ENCODE results near the gene IMPG1.
"Not testable (repeated sequence)": the region's sequence is repeated elsewhere in the genome, so short reads cannot be mapped to it uniquely, and the experiment has no call there.

IMPG1 gene

DNA sequence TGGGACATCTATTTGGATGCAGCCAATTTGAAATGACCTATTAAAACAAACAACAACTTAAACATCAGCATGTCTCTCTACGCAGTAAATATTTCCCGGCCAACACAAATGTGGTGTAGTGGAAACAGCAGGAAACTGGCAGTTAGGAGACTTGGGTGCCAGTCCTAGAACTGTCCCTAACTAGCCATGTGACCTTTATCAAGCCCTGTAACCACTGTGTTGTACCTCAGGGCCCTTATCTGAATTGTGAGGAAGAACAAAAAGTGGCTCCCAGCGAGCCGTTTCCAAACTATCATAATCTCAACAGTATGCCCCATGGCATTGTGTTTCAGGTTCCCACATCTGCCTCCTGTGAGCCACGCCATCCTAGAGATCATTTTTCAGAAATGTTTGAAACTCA lies 124.5 kb downstream of the IMPG1 start:
- DNase-seq, result no peak

DNA sequence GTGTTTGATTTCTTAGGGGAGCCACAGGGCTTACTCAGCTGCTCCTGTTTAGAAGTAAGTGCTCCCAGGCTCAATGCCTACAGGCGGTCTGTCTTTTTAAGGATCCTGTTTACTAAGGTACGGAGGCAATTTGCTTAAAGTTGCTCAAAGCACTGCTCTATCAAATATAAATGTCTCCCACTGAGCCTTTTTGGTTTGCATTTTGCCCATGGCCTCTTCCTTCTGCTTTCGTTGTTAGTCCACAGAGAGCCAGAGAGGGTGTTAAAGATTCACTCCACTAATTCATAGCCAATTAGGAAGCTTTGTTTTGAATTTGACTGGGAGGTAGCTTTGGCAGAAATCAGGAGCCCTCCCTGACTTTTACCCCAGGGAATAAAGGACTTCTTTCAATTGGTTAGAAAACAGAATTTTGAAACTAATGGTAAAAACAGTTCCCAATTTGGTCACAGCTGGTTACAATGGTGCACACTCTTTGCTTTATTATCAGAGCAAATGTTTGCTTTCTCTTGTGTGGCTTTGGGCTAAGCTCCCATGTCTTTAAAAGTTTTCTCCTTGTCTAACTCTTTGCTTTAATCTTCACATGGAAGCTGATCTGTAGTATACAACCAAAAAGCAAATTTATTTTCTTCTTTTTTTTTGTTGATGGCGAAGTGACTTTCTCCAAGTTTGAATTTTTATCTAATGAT lies 126.2 kb downstream of the IMPG1 start:
- DNase-seq, result no peak

DNA sequence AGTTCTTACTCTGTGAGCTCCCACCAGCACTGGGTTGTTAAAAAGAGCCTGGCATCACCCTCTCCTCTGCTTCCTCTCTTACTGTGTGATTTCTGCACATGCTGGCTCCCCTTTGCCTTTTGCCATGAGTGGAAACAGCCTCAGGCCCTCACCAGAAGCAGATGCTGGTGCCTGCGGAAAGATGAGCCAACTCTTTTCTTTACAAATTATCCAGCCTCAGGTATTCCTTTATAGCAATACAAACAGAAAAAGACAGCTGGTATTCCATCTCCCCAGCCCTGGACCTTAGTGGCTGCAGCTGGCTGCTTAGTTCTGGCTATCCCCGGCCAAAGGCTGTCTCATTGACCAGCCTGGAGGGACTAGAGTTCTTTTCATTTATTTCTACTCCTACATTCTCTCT lies 129.1 kb downstream of the IMPG1 start:
- no peak for DNase-seq

DNA sequence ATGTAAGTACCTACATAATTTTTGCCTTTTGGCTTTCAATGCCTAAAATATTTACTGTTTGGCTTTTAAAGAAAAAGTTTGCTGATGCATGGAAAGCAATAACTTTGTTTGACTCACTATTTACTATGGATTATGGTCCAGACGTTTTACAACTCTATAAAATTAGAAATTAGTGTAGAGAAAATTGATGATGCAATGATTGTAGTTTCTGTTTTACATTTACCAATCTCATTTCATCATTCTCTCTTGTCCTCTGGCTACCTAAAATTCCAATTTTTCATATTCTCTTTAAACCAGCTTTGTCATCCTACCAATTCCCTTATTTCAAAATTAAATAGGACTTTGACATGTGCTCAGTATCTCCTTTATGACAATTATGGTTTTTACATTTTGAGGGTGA lies 131.0 kb downstream of the IMPG1 start:
- no peak for DNase-seq

DNA sequence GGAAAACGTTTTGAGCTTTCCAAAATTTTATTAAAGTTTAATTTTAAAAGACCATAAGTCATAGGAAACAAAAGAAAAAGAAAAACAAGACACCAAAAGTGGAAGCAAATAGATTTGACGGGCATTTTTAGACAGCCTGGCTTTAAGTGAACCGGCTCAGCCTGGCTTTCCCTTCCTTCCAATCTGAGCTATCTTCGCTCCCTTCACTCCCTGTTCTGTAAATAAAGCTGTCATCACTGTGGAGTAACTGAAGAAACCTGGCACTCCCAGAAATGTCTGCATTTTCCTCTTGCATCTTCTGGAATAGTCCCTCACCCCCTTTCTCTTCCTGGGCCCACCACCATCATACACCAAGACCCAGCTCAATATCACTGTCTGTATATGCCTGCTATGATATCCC lies 131.9 kb downstream of the IMPG1 start:
- DNase-seq, result no peak

DNA sequence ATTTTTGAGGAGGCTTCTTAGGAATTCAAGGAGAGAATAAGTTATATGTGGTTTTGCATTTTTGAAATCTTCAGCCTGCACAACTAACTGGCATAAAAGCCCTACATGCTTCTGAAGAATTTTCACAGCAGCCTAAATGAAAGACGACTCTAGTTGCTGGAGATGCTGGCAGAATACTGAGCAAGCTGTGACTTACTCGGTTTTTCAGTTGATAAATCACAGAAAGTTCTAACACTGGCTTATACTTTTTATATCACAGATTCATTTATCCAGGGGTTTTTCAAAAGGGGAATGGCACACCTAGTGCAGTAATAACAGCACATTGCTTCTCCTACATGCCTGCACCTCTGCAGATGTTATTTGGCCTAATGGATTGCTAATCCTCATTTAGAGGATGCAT lies 134.6 kb downstream of the IMPG1 start:
- no peak for DNase-seq

DNA sequence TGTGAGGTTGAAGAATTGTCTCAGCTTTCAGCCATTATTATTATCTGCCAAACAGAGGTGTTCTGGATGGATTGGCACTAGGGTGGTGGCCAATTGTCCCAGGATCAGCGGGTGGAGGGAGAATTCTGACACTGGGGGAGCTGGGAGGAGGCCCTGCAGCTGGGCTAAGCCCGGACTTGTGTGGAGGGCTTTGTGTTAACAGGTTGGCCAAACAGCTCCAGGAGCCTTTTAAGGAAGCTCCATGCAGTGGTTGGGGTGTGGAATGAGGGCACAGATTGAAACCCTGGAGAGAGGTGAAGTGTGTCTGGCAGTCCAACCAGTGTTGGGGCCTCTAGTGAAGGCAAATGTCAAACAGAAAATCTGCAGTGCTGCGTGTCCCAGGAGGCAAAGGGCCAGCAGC lies 135.8 kb downstream of the IMPG1 start:
- no peak for DNase-seq

DNA sequence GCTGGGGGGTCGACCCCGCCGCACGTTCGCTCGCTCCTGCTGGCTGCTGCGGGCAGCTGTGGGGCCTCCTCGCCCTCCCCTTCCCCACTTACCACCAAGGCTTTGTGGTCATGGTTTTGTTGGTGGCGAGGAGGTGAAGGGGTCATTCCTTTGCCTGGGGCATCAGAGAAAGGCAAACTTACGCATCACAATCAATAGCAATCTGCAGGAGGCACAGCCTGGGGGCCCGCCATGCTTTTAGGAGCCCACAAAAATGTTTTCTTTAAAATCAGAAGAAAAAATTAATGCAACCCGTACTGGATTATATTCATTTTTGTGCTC lies 137.0 kb downstream of the IMPG1 start:
- no peak for DNase-seq

DNA sequence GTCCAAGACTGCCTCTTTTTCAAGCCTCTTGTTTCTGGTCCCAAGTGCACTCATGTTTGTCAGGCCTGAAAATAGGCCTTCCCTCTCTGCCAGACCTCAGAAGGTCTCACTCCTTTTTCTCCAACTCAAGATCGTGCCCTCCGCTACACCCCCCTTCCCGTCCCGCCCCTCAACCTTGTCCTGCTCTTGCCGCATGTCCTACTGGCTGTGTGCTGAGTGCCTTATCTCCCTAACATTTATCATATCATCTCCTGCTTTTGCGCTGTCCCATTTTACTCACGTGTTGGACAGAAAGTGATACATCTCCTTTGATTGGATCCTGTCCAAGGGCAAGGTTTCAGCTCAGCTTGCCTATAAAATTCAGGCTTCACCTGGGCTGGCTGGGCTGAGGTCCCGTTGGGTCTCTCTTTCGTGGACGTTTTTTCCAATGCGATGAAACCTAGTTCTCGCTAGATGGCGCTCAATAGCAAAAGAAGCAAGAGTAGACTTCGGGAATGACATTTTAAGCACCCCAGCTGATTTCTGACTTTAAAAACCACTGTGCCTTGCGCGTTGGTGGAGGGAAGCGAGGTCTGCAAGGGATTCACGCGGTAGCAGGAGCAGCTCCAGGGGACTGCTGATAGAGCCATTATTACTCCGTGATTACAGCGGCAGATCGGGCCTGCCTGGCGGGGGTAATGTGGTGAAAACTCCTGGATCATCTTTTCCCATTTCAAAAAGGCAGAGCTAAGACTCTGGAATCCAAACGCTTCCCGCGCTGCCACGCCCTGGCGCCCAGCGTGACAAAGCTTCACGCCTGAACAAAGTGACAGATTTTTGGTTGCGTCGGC lies 137.6 kb downstream of the IMPG1 start:
- peak; percentile 58 for DNase-seq

DNA sequence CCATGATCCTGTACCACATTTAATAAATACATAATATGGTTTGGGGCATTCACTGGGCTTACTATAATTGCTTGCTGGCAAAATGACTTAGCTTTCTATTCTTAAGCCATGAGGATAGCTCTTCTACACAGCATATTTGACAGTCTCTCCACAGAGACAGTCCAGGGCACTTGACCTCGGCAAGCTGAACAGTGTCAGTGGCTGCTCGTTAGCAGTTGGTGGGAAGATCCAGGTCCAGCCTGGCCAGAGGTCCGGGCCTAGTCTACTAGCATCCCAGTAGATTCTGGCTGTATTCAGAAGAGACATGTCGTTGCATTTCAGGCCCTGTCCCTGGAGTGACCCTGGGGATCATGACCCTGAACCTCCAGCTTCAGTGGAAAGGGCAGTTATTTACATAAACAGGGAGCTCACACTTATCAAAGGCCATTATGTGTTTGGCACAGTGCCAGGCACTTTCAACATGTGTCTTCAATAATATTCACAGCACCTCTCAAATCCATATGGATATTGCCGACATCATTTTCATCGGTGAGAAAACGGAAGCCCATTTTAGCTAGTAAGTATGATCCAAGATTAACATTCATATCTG lies 139.0 kb downstream of the IMPG1 start:
- no peak for DNase-seq

DNA sequence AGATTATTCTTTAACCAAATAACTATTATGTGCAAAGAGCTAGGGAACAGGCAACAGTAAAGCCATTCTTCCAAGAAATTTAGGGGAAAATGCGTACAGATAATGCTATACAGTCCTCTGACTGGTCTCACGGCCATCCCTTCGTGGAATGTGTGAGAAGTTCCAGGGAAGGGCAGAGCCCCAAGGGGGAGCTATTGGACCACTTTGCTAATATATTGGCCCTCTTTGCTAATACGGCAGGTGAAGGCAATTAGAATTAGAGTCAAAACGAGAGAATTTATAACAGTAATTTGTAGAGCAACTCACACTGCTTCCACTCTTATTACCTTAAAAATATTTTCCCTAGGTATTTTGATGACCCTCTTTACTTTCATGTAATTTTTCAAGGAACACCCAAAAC lies 140.4 kb downstream of the IMPG1 start:
- DNase-seq, result no peak

DNA sequence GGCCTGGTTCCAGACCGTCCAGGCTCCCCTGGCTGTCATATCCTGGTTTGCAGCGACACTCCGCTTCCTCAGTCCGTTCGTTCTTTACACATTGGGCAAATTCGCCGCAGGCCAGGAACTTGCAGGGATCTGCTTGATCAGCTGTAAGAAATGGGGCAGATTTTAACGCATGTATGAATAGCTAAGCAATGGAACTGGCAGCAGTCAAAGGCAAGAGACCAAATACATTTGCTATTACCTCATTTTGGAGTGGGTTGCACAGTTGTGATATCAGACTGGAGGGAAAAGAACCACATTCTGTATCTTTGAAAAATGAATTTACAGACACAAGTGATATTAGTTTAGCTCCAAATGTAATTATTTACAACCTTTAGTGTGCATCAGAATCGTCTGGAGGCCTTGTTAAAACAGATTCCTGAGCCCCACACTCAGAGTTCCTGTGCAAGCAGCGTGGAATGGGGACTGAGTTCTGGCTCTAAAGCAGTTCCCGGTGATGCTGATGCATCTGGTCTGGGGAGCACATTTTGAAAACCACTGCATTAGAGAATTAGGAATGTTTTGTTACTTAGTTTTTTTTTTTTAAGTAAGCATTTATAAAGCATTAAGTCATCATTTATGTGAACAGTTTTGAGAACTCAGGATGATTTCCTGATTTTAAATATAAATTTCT lies 141.3 kb downstream of the IMPG1 start:
- no peak for DNase-seq

DNA sequence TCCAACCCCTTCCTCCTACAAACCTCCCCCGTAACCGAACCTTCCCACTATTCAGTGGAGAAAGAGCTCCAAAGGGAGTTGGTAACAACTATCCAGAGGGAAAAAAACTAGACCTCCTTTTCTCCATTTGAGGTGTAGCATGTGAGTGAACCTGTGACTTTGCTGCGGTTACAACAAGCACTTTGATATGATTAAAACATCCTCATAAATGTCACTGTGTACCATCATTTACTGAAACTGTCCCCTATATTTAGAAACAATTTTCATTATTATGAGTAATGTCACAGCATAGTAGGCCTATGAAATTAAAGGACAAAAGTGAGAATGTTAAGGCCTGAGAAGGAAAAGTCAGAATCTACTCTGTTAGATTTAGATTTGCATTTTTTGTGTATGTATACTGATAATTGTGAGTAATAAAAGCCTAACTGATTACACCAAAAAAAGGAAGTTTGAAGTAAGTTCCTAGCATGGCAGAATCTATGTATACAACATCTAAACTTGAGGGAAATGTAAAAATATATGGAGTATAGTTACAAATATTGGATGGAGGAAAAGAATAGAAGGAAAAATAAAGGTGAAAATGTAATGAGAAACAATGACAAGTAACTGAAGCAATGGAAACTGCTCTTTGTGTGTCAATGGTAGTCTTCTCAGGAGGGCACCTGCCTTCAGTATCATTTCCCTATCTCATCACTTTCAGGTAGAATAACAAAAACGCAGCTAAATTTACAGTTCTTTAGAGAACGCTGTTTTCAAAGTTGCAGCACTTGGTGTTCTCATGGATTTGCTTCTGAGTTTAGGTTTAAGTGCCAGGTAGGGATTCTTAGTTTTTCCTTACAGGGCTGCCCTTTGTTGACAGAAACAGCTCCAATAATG lies 145.9 kb downstream of the IMPG1 start:
- no peak for DNase-seq

DNA sequence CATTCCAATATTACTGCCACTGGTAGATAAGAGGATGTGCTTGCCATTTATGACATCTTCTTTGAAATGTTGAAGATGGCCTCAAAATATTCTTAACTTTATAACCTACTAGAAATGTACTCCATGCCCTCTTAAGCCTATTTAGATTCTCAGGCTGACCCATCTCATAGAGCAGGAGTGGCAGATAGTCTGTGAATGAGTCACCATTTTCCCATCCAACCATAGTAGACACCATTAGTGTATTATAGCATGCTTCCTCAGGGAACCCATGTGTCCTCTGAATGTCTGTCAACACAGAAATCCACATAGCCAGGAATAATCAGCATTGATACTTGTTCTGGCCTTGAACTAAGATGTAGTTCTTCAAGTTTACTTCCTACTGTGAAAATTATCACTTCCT lies 150.2 kb downstream of the IMPG1 start:
- no peak for DNase-seq

DNA sequence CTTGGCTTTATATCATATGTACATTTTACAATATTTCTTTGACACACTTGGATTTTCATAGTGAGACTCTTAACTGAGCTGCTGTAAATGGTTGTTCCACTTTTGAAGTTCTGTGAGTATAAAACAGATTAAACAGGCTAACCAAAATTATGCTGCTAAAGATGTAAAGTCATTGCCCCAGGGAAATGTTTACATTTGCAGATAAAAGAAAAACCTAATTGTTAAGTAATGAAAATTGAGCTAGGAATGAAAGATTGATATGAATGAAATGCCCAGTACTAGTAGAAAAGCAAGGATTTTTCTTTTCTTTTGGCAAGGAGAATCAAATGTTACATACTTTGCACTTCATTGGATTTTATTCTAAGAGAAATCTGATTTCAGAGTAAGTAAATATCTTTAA lies 159.4 kb downstream of the IMPG1 start:
- DNase-seq, result no peak

DNA sequence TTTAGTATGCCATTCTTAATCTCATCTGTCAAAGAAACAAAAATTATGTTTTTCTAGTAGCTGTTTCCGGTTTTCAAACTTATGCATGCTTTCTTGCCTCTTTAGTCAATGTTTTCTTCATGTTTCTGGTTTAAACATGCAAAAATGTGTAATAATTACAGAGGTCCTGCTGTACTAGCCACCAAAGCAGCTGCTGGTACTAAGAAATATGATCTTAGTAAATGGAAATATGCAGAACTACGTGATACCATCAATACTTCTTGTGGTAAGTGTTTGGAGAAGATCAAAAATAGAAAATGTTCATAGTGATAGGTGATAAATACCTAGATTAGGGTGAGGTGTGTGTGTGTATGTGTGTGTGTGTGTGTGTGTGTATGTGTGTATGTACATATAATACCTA lies 165.0 kb downstream of the IMPG1 start:
- no peak for DNase-seq

DNA sequence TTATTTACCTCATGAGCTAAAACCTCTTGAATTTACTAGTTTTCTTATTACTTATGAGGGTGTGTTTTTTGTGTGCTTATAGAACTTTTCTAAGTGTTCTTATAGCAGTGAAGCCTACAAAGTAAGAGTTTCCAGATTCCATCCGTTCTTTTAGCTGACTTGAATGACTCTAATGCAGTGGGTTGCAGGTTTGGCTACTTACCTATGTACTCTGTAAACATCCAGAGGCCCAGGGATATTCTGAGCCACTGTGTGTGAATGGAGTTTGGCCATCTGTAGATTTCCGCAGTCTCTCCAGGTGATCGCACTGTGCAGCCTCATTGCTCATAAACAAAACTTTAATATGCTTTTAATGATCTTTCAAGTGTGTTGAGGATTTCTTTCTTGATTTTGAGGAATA lies 165.6 kb downstream of the IMPG1 start:
- no peak for DNase-seq

DNA sequence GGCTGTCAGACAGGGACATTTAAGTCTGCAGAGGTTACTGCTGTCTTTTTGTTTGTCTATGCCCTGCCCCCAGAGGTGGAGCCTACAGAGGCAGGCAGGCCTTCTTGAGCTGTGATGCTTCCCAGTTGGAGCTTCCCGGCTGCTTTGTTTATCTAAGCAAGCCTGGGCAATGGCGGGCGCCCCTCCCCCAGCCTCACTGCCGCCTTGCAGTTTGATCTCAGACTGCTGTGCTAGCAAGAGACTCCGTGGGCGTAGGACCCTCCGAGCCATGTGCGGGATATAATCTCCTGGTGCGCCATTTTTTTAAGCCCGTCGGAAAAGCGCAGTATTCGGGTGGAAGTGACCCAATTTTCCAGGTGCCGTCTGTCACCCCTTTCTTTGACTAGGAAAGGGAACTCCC lies 167.3 kb downstream of the IMPG1 start:
- DNase-seq, result not testable (repeated sequence)

DNA sequence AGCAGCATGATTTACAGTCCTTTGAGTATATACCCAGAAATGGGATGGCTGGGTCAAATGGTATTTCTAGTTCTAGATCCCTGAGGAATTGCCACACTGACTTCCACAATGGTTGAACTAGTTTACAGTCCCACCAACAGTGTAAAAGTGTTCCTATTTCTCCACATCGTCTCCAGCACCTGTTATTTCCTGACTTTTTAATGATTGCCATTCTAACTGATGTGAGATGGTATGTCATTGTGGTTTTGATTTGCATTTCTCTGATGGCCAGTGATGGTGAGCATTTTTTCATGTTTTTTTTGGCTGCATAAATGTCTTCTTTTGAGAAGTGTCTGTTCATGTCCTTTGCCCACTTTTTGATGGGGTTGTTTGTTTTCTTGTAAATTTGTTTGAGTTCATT lies 172.2 kb downstream of the IMPG1 start:
- not testable (repeated sequence) for DNase-seq

DNA sequence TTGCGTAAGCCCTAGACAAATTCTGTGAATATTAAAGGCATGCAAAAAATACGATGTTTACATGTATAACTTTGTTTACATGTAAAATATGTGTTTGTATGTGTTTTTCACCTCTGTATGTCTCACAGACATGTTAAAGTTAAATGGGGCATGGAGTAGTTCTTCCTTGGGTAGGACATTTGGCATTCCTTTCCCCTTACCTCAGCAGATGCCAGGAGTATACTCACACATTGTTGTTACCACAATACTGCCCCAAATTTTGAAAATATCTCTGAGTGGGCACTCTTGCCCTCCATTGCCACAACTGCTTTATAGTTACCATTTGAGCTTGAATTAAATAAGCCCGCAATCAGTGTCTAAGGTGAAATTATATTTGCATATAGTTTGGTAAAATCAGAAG lies 175.9 kb downstream of the IMPG1 start:
- DNase-seq, result no peak

DNA sequence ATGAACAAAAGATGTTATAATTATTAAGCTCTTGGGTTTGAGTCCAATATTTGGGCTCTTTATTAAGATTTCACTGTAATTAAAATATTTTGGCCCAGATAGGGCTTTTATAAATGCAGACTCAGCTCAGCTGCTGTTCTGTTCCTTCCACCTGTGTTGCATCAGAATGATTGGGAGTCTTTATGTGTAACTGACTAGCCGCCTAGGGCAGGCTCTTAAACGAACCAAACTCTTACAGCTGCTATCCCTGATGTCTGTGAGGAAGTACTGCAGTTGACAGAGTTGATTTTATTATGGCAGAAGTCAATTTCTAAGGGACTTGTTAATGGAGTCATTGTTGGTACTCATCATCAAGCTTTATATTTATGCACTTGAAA lies 178.7 kb downstream of the IMPG1 start:
- no peak for DNase-seq

DNA sequence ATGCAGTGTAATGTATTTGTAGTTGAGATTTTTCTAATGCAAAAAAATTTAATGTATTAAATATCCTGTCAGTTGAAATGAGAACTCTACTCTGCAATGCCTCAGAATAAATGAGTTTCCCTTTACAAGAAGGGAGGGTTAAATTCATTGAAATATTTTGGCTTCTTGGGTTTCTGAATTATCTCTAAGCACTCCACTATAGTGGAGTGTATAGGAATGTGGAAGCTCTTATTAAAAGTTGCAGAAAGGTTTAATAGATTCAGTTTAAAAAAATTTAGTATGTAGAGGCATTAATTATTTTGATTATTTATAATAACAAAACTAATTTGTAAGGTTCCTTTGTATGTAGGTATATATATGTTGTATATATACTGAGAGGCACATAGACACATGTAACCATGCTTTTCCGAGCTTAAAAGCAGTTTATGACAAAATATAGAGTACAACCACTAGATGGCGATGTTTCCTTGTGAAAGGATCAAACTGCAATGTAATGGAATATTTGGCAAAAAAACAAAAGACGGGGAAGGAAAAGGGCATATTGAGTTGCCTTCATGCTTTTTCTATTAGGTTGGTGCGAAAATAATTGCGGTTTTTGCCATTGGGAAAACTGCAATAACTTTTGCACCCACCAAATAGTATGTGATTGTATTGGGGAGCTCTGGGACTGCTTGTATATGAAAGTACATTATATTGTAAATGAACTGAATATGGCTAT lies 179.2 kb downstream of the IMPG1 start:
- peak; percentile 75 for DNase-seq

Measured in NCI-H2227 treated with DMSO at 0.1 percent for 48 hours (cell line).